ENCODE measurements around the gene SHISA4. TPM values are rescaled to one million over a fixed set of nuclear protein-coding genes. Genes with fewer than 3 reads are reported as not detected.
A peak's percentile ranks its signal among the peaks of the same experiment; 100 is the strongest.
"Not testable (repeated sequence)": the region's sequence is repeated elsewhere in the genome, so short reads cannot be mapped to it uniquely, and the experiment has no call there.

Gene SHISA4
- polyA plus RNA-seq, 4 donors: 0.45 to 7.9 (median 4.2) TPM

- Histone ChIP-seq H3K9me3 (ENCODE audit: control insufficient read depth in 2 of 2, insufficient read depth in 1 of 2, low read depth in 1 of 2, low read length in 1 of 2) (no peaks in the 10 kb centered on the region), H3K27me3 (ENCODE audit: control insufficient read depth in 3 of 3, insufficient read depth in 3 of 3, low read length in 3 of 3) (no peaks in the 10 kb centered on the region), H3K27ac (ENCODE audit: low read depth in 1 of 3, low read length in 2 of 3) (peak overlapping the region in 1 of 3 donors; percentile 33), H3K36me3 (ENCODE audit: control insufficient read depth in 3 of 3, insufficient read depth in 2 of 3, low read depth in 1 of 3, low read length in 3 of 3) (no peaks in the 10 kb centered on the region), H3K4me3 (ENCODE audit: low read depth in 1 of 3, low read length in 3 of 3) (no peak overlapping the region), H3K4me1 (ENCODE audit: control insufficient read depth in 3 of 3, insufficient read depth in 2 of 3, low read depth in 1 of 3, low read length in 2 of 3) (no peaks in the 10 kb centered on the region)
- DNase-seq (no peak), FAIRE-seq (no peak)
- 35 to 51% (median 51%) methylated on average over 5 of the region's 5 CpGs for WGBS, 3 donors
Measured at GRCh38 chr1:201933840-201934430, 45.2 kb downstream of the SHISA4 start.

- H3K9me3 ChIP-seq (ENCODE audit: control insufficient read depth in 2 of 2, insufficient read depth in 1 of 2, low read depth in 1 of 2, low read length in 1 of 2): no peaks in the 10 kb centered on the region
- peaks cover 0 to 4% (median 0%) of the 10 kb centered on the region in 3 donors for H3K27me3 ChIP-seq (ENCODE audit: control insufficient read depth in 3 of 3, insufficient read depth in 3 of 3, low read length in 3 of 3)
- WGBS, 3 donors: 54 to 70% (median 64%) methylated on average over 5 of the region's 5 CpGs
- H3K36me3 ChIP-seq (ENCODE audit: control insufficient read depth in 3 of 3, insufficient read depth in 2 of 3, low read depth in 1 of 3, low read length in 3 of 3): no peaks in the 10 kb centered on the region
- DNase-seq (no peak), FAIRE-seq (no peak)
- no peaks in the 10 kb centered on the region for H3K4me1 ChIP-seq (ENCODE audit: control insufficient read depth in 3 of 3, insufficient read depth in 2 of 3, low read depth in 1 of 3, low read length in 2 of 3)
- H3K4me3 ChIP-seq (ENCODE audit: low read depth in 1 of 3, low read length in 3 of 3): no peak overlapping the region
- no peak overlapping the region for H3K27ac ChIP-seq (ENCODE audit: low read depth in 1 of 3, low read length in 2 of 3)
Measured at GRCh38 chr1:201937624-201938213, 49.0 kb downstream of the SHISA4 start.

GRCh38 chr1:201938440-201939035, 49.8 kb downstream of the SHISA4 start:
- H3K4me3 ChIP-seq (ENCODE audit: low read depth in 1 of 3, low read length in 3 of 3): no peak overlapping the region
- H3K9me3 ChIP-seq (ENCODE audit: control insufficient read depth in 2 of 2, insufficient read depth in 1 of 2, low read depth in 1 of 2, low read length in 1 of 2): no peaks in the 10 kb centered on the region
- DNase-seq: no peak
- H3K36me3 ChIP-seq (ENCODE audit: control insufficient read depth in 3 of 3, insufficient read depth in 2 of 3, low read depth in 1 of 3, low read length in 3 of 3): no peaks in the 10 kb centered on the region
- FAIRE-seq: no peak
- peak overlapping the region in 1 of 3 donors; percentile 80 for H3K27ac ChIP-seq (ENCODE audit: low read depth in 1 of 3, low read length in 2 of 3)
- H3K27me3 ChIP-seq (ENCODE audit: control insufficient read depth in 3 of 3, insufficient read depth in 3 of 3, low read length in 3 of 3): peaks cover 0 to 4% (median 0%) of the 10 kb centered on the region in 3 donors
- WGBS, 3 donors: 49 to 75% (median 58%) methylated on average over 4 of the region's 4 CpGs
- H3K4me1 ChIP-seq (ENCODE audit: control insufficient read depth in 3 of 3, insufficient read depth in 2 of 3, low read depth in 1 of 3, low read length in 2 of 3): no peaks in the 10 kb centered on the region

DNA sequence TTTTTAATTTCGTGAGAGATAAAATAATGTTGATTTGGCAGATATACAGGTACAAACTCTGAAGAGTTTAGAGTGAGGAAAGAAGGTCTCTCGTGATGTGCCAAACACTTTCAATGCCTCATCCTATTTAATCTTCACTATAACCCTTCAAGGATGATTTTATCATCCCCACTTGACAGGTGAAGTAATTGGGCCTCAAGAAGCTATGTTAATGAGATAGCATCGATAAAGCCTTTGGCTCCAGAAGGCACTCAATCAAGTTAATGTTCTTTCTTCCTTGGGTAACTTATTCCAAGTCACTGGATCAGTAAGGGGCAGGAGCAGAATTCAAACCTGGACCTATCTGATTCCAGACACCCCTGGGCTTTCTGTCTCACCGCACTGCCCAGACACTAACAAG, 50.5 kb downstream of the SHISA4 start:
- DNase-seq (no peak), FAIRE-seq (no peak)
- Histone ChIP-seq H3K27ac (ENCODE audit: low read depth in 1 of 3, low read length in 2 of 3) (peak overlapping the region in 1 of 3 donors; percentile 80), H3K4me3 (ENCODE audit: low read depth in 1 of 3, low read length in 3 of 3) (no peak overlapping the region), H3K4me1 (ENCODE audit: control insufficient read depth in 3 of 3, insufficient read depth in 2 of 3, low read depth in 1 of 3, low read length in 2 of 3) (no peaks in the 10 kb centered on the region), H3K9me3 (ENCODE audit: control insufficient read depth in 2 of 2, insufficient read depth in 1 of 2, low read depth in 1 of 2, low read length in 1 of 2) (no peaks in the 10 kb centered on the region), H3K36me3 (ENCODE audit: control insufficient read depth in 3 of 3, insufficient read depth in 2 of 3, low read depth in 1 of 3, low read length in 3 of 3) (no peaks in the 10 kb centered on the region), H3K27me3 (ENCODE audit: control insufficient read depth in 3 of 3, insufficient read depth in 3 of 3, low read length in 3 of 3) (peaks cover 0 to 8% (median 0%) of the 10 kb centered on the region in 3 donors)
- WGBS, 3 donors: 49 to 61% (median 60%) methylated on average over 4 of the region's 4 CpGs

DNA sequence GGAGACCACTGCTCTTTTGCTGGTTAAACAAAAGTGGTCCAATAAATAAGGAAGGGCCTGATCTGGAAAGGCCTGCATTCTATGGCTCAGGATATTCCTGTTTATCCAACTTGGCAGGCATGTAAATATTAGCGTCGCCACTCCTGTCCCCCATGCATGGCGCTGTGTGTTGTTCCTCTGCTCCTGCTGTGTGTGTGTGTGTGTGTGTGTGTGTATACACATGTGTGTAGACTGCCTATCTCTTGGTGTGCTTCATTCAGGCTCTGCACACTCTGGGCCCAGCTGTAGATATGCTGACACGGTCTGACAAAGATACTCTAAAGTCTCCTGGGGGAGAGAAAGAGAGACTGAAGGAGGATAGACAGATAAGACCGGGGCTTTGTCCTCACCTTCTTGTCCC, 50.9 kb downstream of the SHISA4 start:
- Histone ChIP-seq H3K9me3 (ENCODE audit: control insufficient read depth in 2 of 2, insufficient read depth in 1 of 2, low read depth in 1 of 2, low read length in 1 of 2) (no peaks in the 10 kb centered on the region), H3K36me3 (ENCODE audit: control insufficient read depth in 3 of 3, insufficient read depth in 2 of 3, low read depth in 1 of 3, low read length in 3 of 3) (no peaks in the 10 kb centered on the region), H3K4me3 (ENCODE audit: low read depth in 1 of 3, low read length in 3 of 3) (no peak overlapping the region), H3K4me1 (ENCODE audit: control insufficient read depth in 3 of 3, insufficient read depth in 2 of 3, low read depth in 1 of 3, low read length in 2 of 3) (no peaks in the 10 kb centered on the region), H3K27me3 (ENCODE audit: control insufficient read depth in 3 of 3, insufficient read depth in 3 of 3, low read length in 3 of 3) (peaks cover 0 to 12% (median 0%) of the 10 kb centered on the region in 3 donors), H3K27ac (ENCODE audit: low read depth in 1 of 3, low read length in 2 of 3) (peak overlapping the region in 1 of 3 donors; percentile 40)
- 66 to 79% (median 72%) methylated on average over 5 of the region's 5 CpGs for WGBS, 3 donors
- DNase-seq (no peak), FAIRE-seq (no peak)

GRCh38 chr1:201940316-201940715, 51.6 kb downstream of the SHISA4 start:
- not testable (repeated sequence) for H3K4me1 ChIP-seq (ENCODE audit: control insufficient read depth in 3 of 3, insufficient read depth in 2 of 3, low read depth in 1 of 3, low read length in 2 of 3); H3K36me3 ChIP-seq (ENCODE audit: control insufficient read depth in 3 of 3, insufficient read depth in 2 of 3, low read depth in 1 of 3, low read length in 3 of 3); H3K27ac ChIP-seq (ENCODE audit: low read depth in 1 of 3, low read length in 2 of 3); H3K9me3 ChIP-seq (ENCODE audit: control insufficient read depth in 2 of 2, insufficient read depth in 1 of 2, low read depth in 1 of 2, low read length in 1 of 2); H3K4me3 ChIP-seq (ENCODE audit: low read depth in 1 of 3, low read length in 3 of 3); FAIRE-seq; DNase-seq
- H3K27me3 ChIP-seq (ENCODE audit: control insufficient read depth in 3 of 3, insufficient read depth in 3 of 3, low read length in 3 of 3): peaks cover 0 to 17% (median 0%) of the 10 kb centered on the region in 3 donors
- 90 to 94% (median 92%) methylated on average over 10 of the region's 10 CpGs for WGBS, 3 donors

- no peak for FAIRE-seq
Measured at GRCh38 chr1:201941420-201942128, 52.9 kb downstream of the SHISA4 start.

DNA sequence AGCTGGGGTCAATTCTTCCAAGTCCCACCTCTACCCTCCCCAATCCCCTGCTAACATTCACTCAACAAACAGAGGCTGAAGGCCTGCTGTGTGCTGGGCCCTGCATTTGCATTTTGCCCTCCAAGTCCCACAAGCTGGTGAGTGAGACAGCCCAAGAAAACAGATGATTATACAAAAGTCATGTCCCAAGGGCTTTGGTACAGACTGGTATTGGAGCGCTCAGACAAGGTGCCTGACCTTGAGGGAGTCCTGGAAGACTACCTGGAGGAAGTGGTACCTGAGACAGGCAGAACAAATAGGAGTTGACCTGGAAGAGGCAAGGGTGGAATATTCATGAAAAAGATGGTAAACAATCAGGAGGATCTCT, 53.4 kb downstream of the SHISA4 start:
- Histone ChIP-seq H3K4me1 (ENCODE audit: control insufficient read depth in 3 of 3, insufficient read depth in 2 of 3, low read depth in 1 of 3, low read length in 2 of 3) (peaks cover 0 to 7% (median 0%) of the 10 kb centered on the region in 3 donors), H3K9me3 (ENCODE audit: control insufficient read depth in 2 of 2, insufficient read depth in 1 of 2, low read depth in 1 of 2, low read length in 1 of 2) (no peaks in the 10 kb centered on the region), H3K36me3 (ENCODE audit: control insufficient read depth in 3 of 3, insufficient read depth in 2 of 3, low read depth in 1 of 3, low read length in 3 of 3) (no peaks in the 10 kb centered on the region), H3K4me3 (ENCODE audit: low read depth in 1 of 3, low read length in 3 of 3) (no peak overlapping the region), H3K27me3 (ENCODE audit: control insufficient read depth in 3 of 3, insufficient read depth in 3 of 3, low read length in 3 of 3) (peaks cover 0 to 34% (median 3%) of the 10 kb centered on the region in 3 donors), H3K27ac (ENCODE audit: low read depth in 1 of 3, low read length in 2 of 3) (peak overlapping the region in 1 of 3 donors; percentile 27)
- DNase-seq (no peak), FAIRE-seq (no peak)
- 89 to 100% (median 100%) methylated on average over 1 of the region's 1 CpG for WGBS, 3 donors

More at GRCh38 chr1:201941420-201942128, 52.9 kb downstream of the SHISA4 start:
- Histone ChIP-seq H3K36me3 (ENCODE audit: control insufficient read depth in 3 of 3, insufficient read depth in 2 of 3, low read depth in 1 of 3, low read length in 3 of 3) (no peaks in the 10 kb centered on the region), H3K27ac (ENCODE audit: low read depth in 1 of 3, low read length in 2 of 3) (peak overlapping the region in 1 of 3 donors; percentile 27), H3K4me1 (ENCODE audit: control insufficient read depth in 3 of 3, insufficient read depth in 2 of 3, low read depth in 1 of 3, low read length in 2 of 3) (peaks cover 0 to 4% (median 0%) of the 10 kb centered on the region in 3 donors), H3K27me3 (ENCODE audit: control insufficient read depth in 3 of 3, insufficient read depth in 3 of 3, low read length in 3 of 3) (peaks cover 0 to 29% (median 3%) of the 10 kb centered on the region in 3 donors), H3K4me3 (ENCODE audit: low read depth in 1 of 3, low read length in 3 of 3) (no peak overlapping the region), H3K9me3 (ENCODE audit: control insufficient read depth in 2 of 2, insufficient read depth in 1 of 2, low read depth in 1 of 2, low read length in 1 of 2) (no peaks in the 10 kb centered on the region)
- DNase-seq: no peak
- WGBS, 3 donors: 61 to 79% (median 79%) methylated on average over 18 of the region's 18 CpGs
